Ovary (tissue), 9 donors: ENCODE data around the gene LRRK2. TPM values are rescaled to one million over a fixed set of nuclear protein-coding genes. Genes with fewer than 3 reads are reported as not detected.

Experiments used
- DNase-seq, 5 donors: peaks; one replicate each; pipeline ENCODE4 v3.0.0-alpha.2; 2019 to 2020
- H3K27ac ChIP-seq, 2 donors: fragments of 200-600 bp; one replicate each; pipeline versions ENCODE4 v1.5.1 to v1.8.0; 2019 to 2022
- H3K27me3 ChIP-seq: fragments of 200-600 bp; one replicate; pipeline ENCODE4 v1.8.0; 2022
- H3K36me3 ChIP-seq: fragments of 200-600 bp; sonication (generic); one replicate; pipeline ENCODE4 v1.5.1; 2019
- H3K4me1 ChIP-seq: one replicate; pipeline ENCODE4 v1.8.1; 2013; ENCODE audit warnings: mild to moderate bottlenecking, moderate library complexity; ENCODE audit not compliant: insufficient read depth
- H3K4me3 ChIP-seq: fragments of 200-600 bp; sonication (generic); one replicate; pipeline ENCODE4 v1.5.1; 2017
- H3K9me3 ChIP-seq, 2 donors: fragments of 200-600 bp in 1 of 2; sonication (generic) in 1 of 2; one replicate each; pipeline versions ENCODE4 v1.5.1 to v1.8.1; 2013 to 2019; ENCODE audit warnings: mild to moderate bottlenecking in 1 of 2, moderate library complexity in 1 of 2
- CTCF ChIP-seq, 3 donors: fragments of 450-650 bp in 2 of 3; fragments of 200-600 bp in 1 of 3; IDR thresholded peaks; one replicate each; pipeline versions ENCODE4 v1.5.1 to v1.8.0; 2016 to 2022; ENCODE audit warnings: antibody characterized with exemption in 3 of 3, mild to moderate bottlenecking in 1 of 3
- EP300 ChIP-seq: sonication (generic); formaldehyde crosslinking; IDR thresholded peaks from one replicate; pipeline ENCODE4 v1.6.1; 2017; ENCODE audit warnings: antibody characterized with exemption
- POLR2A ChIP-seq: fragments of 450-650 bp; IDR thresholded peaks from one replicate; pipeline ENCODE4 v1.6.1; 2017; ENCODE audit warnings: antibody characterized with exemption, mild to moderate bottlenecking, moderate library complexity
- WGBS, 3 donors: extraction: QIAGEN DNeasy Blood & Tissue Kit in 1 of 3; methylation state at CpG; one replicate each; pipeline versions ENCODE4 v1.1.5 to v1.1.7; 2013 to 2017; 5-methylcytosine and 5-hydroxymethylcytosine counted together
- intact Hi-C, 4 donors: fragments of 100-400 bp; cut with DNase I; formaldehyde crosslinking; loops; one replicate each; pipeline versions ENCODE4 v1.11.0 to v1.15.1; 2022 to 2023
- polyA plus RNA-seq, 2 donors: library from polyadenylated mRNA; stranded (reverse); fragments of 200-250 nt in 1 of 2; fragments of 350-450 nt in 1 of 2; fragmentation: Illumina TruSeq in 1 of 2; extraction: RNeasy Lipid Tissue Mini Kit (QIAGEN cat#74804) in 1 of 2; gene quantifications; one replicate each; pipeline ENCODE4 v1.2.3, GENCODE V29; 2013 to 2014
- total RNA-seq, 7 donors: library from RNA; depleted of rRNA in 2 of 7; stranded (reverse); fragments of >200 nt in 2 of 7; fragmentation: NEBNext Ultra II Directional in 3 of 7; extraction: Animal tissue kit (Norgen Biotek cat#: 25700) in 3 of 7; gene quantifications; one replicate each; pipeline versions ENCODE4 v1.1.0 to v1.2.4, GENCODE V29; 2016 to 2023
- donor health status: DM: no; HTN: no; CAD: no; lungs with moderate emphysema.
- donor health status: DM: no; HTN: no; CAD: no.
- donor health status: Bipolar disorder and iron deficiency.
- donor health status: DM: yes; HTN: yes; CAD: no.
- donor health status: DM: no; HTN: no; CAD: no.
- donor health status: DM: yes; HTN: yes; CAD: no.

The LRRK2 gene
- total and polyA plus RNA-seq, 9 donors, result 8.1 to 19.7 (median 12.6) TPM

GRCh38 chr12:40336573-40337199 is 111.9 kb downstream of the LRRK2 start:
- intact Hi-C loops, result no loop called here
- H3K27me3 ChIP-seq, result no peaks in the 10 kb centered on the region
- H3K4me3 ChIP-seq, result no peak overlapping the region
- peak in 1 of 3 donors; percentile 11 for TF ChIP-seq CTCF (IDR thresholded peaks at IDR 0.05)
- no peak for TF ChIP-seq POLR2A
- H3K4me1 ChIP-seq, result no peaks in the 10 kb centered on the region
- no peak overlapping the region for H3K27ac ChIP-seq
- H3K36me3 ChIP-seq, result no peaks in the 10 kb centered on the region
- DNase-seq, result no peak
- 20 to 24% (median 24%) methylated on average over 1 of the region's 1 CpG for WGBS, 3 donors
- no peaks in the 10 kb centered on the region for H3K9me3 ChIP-seq

GRCh38 chr12:40338071-40338470 is 113.3 kb downstream of the LRRK2 start:
- Histone ChIP-seq H3K36me3 (no peaks in the 10 kb centered on the region), H3K27ac (no peak overlapping the region), H3K4me3 (no peak overlapping the region), H3K4me1 (no peaks in the 10 kb centered on the region), H3K9me3 (no peaks in the 10 kb centered on the region), H3K27me3 (no peaks in the 10 kb centered on the region)
- 63 to 73% (median 69%) methylated on average over 1 of the region's 1 CpG for WGBS, 3 donors
- TF ChIP-seq CTCF (IDR thresholded peaks at IDR 0.05), result no peak
- no peak for DNase-seq
- intact Hi-C loops, result no loop called here

GRCh38 chr12:40338621-40339020 is 113.8 kb downstream of the LRRK2 start:
- no peaks in the 10 kb centered on the region for H3K9me3 ChIP-seq
- H3K4me3 ChIP-seq, result no peak overlapping the region
- no peaks in the 10 kb centered on the region for H3K4me1 ChIP-seq
- intact Hi-C loops, result no loop called here
- no peaks in the 10 kb centered on the region for H3K36me3 ChIP-seq
- H3K27me3 ChIP-seq, result no peaks in the 10 kb centered on the region
- no peak for DNase-seq
- H3K27ac ChIP-seq, result no peak overlapping the region
- no peak for TF ChIP-seq CTCF (IDR thresholded peaks at IDR 0.05)
- no peak for TF ChIP-seq EP300
- TF ChIP-seq POLR2A, result no peak

- no peaks in the 10 kb centered on the region for H3K9me3 ChIP-seq
- no peak overlapping the region for H3K27ac ChIP-seq
- no peaks in the 10 kb centered on the region for H3K27me3 ChIP-seq
- intact Hi-C loops, result no loop called here
- no peaks in the 10 kb centered on the region for H3K36me3 ChIP-seq
- no peak overlapping the region for H3K4me3 ChIP-seq
- H3K4me1 ChIP-seq, result no peaks in the 10 kb centered on the region
- 74 to 86% (median 84%) methylated on average over 2 of the region's 2 CpGs for WGBS, 3 donors
- TF ChIP-seq POLR2A (no peak), CTCF (IDR thresholded peaks at IDR 0.05) (no peak), EP300 (no peak)
- no peak for DNase-seq
These were observed 117.2 kb downstream of the LRRK2 start for GRCh38 chr12:40342010-40342409.
